Stimulated activated CD8-positive, alpha-beta memory T cell treated with anti-CD3 and anti-CD28 coated beads, Interleukin-4, amount 100 ng/mL, for 24 hours (primary cell): ENCODE results near the gene ATP5F1B.
"Not testable (repeated sequence)": the region's sequence is repeated elsewhere in the genome, so short reads cannot be mapped to it uniquely, and the experiment has no call there.

Source experiments
- DNase-seq: peaks from one replicate; pipeline ENCODE4 v3.0.0-alpha.2; 2020; ENCODE audit warnings: low read depth

The ATP5F1B gene

GRCh38 chr12:56648023-56648422 lies 2.2 kb upstream of the ATP5F1B start:
- not testable (repeated sequence) for DNase-seq

DNA sequence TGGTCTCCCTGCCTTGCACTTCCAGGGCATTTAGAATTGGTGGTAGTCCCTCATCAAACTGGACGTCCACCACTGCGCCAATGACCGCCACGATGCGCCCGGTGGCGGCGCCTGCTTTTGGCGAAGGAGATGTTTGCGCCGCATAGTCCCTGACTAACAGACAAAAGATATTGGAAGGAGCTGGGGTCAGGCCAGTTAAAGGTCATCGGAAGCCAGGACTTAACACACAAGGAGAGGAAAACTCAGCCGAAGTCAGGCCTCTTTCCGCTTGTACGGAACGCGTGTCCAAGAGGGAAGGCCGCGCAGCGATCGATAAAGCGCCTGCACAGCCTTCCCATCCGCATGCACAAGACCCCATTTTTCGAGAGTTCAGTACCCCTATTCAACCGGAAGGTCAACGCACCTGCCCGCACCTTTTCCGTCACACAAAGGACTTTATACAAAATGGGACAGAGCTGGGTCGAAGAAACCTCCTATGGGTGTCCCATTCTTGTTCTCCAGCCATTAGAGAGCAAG lies 525 bp downstream of the ATP5F1B start:
- no peak for DNase-seq

GRCh38 chr12:56644654-56645053 lies 1.1 kb downstream of the ATP5F1B start:
- no peak for DNase-seq

- no peak for DNase-seq
Observed at GRCh38 chr12:56641219-56641618, 4.6 kb downstream of the ATP5F1B start.

DNA sequence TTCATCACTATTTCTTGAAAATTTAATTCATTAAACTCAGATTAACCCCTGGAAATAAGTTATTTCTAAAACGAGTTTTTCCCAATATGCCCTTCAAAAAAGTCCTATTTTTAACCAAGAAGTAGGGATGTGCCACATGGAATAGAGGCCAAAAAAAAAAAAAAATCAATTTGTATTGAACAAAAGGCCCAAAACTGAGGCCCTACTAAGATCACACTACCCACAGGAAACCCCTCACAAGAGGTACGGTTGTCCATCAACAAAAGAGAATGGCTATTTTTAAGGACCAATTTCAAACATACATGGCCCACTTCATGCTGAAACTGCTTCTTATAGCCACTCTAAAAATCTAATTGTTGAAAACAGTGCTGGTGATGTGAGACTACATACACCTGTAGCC lies 8.2 kb downstream of the ATP5F1B start:
- no peak for DNase-seq

- DNase-seq = peak; percentile 86
Observed at GRCh38 chr12:56636675-56637540, 8.9 kb downstream of the ATP5F1B start.

- peak; percentile 76 for DNase-seq
Observed at GRCh38 chr12:56635806-56636674, 9.7 kb downstream of the ATP5F1B start.

GRCh38 chr12:56634837-56635791 lies 10.7 kb downstream of the ATP5F1B start:
- peak; percentile 51 for DNase-seq

- peak; percentile 12 for DNase-seq
Observed at GRCh38 chr12:56634242-56634836, 11.4 kb downstream of the ATP5F1B start.

- DNase-seq = no peak
Observed at GRCh38 chr12:56633468-56634241, 12.1 kb downstream of the ATP5F1B start.

GRCh38 chr12:56632701-56633467 lies 12.9 kb downstream of the ATP5F1B start:
- no peak for DNase-seq

DNA sequence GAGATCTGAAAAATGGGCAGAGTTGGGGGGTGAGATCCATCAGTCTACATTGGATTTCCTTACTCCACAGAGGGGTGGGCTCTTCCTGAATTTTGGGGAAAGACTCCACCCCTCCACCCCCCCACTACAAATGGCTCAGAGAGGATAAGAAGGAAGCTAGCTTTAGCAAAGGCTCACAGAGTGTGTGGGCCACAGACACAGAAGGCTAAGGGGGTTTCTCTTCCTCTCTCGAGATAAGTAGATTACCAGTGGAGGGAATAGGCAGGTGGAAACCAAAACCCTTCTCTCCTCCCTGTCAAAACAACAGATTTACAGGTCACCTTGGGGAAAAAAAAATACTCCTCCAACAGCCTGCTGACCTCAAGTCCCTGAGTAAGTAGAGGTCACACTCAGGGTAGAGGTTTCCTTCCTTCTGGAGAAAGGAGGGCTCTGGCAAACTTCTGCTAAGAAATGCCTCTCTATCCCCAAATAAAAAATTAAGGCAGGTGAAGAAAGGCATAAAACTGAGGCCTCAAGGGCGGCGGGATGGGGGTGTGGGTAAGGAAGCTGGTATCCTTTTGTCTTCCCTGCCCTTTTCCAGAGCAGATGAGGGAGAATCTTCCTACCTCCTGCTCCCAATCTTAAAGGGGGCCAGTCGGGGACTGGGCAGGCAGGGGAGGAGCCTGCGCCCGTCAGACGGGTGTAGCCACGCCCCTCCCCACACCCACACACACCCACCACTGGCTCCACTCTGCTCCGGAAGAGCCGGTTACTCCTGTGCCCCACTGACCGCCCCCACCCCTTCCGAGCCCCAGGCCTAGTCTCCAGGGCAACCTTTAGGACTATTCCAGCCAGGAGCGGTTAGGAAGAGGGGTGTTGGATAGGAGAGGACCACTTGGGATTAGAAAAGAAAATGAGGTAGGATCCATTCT lies 13.7 kb downstream of the ATP5F1B start:
- peak; percentile 57 for DNase-seq

- DNase-seq = peak; percentile 82
Observed at GRCh38 chr12:56630180-56630632, 15.6 kb downstream of the ATP5F1B start, which contains the start of gene BAZ2A. BAZ2A (minus strand) TSS chr12:56630326; CDS start chr12:56617530, 12,796 bp downstream.

DNA sequence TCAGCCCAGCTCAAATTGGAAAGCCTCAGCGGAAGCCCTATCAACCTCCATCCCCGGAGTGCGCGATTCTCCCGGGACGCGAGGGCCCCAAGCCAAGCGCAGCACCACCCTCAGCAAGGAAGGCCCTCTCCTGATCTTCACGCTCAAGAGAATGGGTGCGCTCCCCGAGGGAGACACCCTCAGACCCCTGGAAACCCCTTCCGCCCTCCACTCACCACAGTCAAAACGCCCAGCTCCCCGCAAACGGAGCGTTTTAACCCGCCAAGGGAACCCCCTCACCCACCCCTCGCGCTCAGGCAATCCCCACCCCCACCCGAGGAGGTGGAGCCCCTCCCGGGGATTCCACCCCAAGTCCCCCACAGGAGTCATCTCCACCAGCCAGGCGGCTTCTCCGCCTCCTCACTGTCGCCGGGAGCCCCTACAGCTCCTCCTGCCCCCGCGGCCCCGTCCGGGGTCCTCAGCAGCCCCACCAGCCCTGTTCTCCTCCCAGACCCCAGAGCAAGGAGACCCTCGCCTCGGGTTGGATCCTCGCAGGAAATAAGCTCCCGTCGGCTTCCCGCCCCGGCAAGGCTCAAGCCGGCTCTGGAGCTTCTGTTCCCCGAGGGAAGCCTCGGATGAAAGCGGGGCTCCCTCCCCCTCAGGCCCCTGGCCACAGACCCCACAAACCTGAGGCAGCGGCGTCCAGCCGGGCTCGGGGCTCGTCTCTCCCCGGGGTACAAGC lies 16.2 kb downstream of the ATP5F1B start:
- peak; percentile 38 for DNase-seq

DNA sequence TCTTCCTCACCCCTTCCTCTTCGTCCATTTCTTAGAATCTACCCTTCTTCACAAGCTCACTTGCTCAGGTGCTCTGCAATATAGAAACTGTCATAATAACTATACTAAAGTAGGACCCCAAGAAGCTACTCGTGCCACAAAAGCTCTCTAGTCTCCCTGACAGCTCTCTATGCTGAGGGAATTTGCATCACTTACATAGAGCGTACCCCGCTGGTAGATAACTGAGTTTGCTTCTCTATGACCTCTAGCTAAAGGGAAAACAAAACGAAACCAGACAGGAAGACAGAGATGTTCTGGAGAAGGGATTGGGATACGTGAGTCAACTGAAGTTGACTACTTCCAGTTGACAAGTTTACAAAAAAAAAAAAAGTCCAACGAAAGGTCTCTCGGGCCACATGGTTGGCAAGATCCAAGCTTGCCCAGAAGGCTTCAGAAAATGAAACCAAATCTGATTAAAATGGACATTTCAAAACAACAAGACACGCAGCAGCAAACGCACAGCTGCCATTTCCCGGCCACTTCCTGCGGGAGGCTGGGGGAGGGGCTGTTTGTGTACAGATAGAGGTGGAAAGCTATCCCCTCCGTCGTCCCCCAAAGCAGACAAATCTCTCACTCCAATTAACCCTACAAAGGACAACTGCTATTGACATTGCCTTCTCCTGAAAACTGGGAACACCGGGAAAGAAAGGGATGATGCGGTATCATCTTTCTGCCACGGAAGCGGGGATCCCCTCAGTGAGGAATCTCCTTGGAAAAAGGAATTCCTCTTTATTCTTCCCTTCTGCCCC lies 16.9 kb downstream of the ATP5F1B start:
- DNase-seq = peak; percentile 39

- no peak for DNase-seq
Observed at GRCh38 chr12:56626701-56627100, 19.1 kb downstream of the ATP5F1B start.

DNA sequence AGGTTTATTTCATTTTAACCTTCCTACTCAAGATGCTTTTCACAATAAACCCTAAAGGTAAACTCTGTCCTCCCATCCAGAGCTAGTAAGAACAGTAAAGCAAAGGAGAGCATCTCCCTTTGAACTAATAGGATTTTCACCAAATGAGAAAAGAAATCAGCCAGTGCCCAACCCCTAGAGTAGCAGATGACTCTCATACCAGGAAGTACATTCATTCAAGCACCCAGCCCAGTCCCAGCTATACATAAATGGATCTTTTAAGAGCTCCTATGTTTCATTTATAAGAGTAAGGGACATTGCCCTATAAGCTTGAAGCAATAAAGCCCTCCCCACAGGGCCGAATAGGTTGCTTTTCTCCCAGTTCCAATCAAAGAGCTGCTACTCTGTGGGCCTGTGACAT lies 23.2 kb downstream of the ATP5F1B start:
- DNase-seq = no peak
